Measurements from ENCODE around the gene C5orf24. TPM values are rescaled to one million over a fixed set of nuclear protein-coding genes. Genes with fewer than 3 reads are reported as not detected.

C5orf24 gene
- 10 to 100 TPM; 33.7 to 34.9 TPM for total RNA-seq

DNA sequence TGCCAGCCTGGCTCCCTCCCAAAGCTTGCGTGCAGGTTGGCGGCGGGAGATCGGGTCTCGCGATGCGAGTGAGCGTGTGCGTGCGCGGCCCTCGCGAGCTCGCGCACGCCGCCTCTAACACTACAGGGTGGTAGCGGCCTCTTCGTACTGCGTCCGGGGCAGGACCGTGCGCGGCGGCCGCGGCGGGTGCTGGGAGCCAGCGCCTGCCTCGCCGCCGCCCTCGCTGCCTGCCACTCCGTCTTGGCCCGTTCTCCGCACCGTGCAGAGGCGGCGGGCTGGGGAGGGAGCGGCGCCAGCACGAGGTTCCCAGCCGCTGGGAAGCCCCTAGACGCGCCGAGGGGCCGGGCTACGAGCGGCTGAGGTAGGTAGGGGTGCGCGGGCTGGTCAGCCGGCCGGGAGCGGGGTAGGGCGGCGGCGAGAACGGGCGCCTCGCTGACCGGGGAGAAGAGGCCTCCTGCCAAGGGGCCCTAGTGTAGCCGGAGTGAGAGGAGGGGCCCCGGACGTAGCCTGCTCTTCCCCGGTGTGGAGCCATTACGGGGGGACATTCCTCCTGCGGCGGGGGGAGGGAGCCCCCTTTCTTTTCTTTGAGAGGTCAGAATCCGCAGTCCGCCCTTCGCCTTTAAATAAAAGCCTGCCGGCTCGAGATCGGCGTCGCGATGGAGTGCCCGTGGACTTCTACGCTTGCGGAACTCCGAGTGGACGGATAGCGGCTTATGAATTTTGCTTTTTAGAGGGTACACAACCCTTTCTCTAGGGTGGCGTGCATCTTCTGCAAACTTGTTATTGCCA, at the start of gene C5orf24:
TSS of gene C5orf24 (plus strand) at position 117 of the 789 bp plus-strand sequence. CDS start 8,933 bp downstream, outside the sequence.
- H3K9me3 ChIP-seq: no peaks in the 10 kb centered on the region
- H3K36me3 ChIP-seq: no peaks in the 10 kb centered on the region
- H3K4me3 ChIP-seq: peak within 1 kb of the TSS; percentile 80 to 95
- no peaks in the 10 kb centered on the region for H3K27me3 ChIP-seq
- peak within 1 kb of the TSS; percentile 91 to 96 for H3K27ac ChIP-seq
- TF ChIP-seq, protein P1, sequence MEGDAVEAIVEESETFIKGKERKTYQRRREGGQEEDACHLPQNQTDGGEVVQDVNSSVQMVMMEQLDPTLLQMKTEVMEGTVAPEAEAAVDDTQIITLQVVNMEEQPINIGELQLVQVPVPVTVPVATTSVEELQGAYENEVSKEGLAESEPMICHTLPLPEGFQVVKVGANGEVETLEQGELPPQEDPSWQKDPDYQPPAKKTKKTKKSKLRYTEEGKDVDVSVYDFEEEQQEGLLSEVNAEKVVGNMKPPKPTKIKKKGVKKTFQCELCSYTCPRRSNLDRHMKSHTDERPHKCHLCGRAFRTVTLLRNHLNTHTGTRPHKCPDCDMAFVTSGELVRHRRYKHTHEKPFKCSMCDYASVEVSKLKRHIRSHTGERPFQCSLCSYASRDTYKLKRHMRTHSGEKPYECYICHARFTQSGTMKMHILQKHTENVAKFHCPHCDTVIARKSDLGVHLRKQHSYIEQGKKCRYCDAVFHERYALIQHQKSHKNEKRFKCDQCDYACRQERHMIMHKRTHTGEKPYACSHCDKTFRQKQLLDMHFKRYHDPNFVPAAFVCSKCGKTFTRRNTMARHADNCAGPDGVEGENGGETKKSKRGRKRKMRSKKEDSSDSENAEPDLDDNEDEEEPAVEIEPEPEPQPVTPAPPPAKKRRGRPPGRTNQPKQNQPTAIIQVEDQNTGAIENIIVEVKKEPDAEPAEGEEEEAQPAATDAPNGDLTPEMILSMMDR (IDR thresholded peaks at IDR 0.05): no peak
- peaks cover 0 to 36% of the 10 kb centered on the region in 2 donors for H3K4me1 ChIP-seq
- peak; percentile 93 for DNase-seq (ENCODE audit: low spot score)

DNA sequence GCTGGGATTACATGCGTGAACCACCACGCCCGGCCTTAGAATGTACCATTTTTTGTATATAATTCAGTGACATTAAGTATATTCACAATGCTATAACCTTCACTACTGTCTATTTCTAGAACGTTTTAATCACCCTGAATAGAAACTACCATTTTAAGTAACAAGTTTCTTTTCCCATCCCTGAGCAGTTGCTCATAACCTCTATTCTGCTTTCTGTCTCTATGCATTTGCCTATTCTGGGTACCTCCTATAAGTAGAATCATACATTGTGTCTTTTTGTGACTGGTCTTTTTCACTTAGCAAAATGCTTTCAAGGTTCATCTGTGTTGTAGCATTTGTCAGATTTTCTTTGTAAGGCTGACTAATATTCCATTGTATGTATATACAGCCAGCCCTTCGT, 47.3 kb upstream of the C5orf24 start:
- TF ChIP-seq, protein P1 (IDR thresholded peaks at IDR 0.05): no peak
- no peak overlapping the region for H3K27ac ChIP-seq
- peaks cover 58% of the 10 kb centered on the region for H3K36me3 ChIP-seq
- no peaks in the 10 kb centered on the region for H3K9me3 ChIP-seq
- no peaks in the 10 kb centered on the region for H3K4me1 ChIP-seq
- H3K27me3 ChIP-seq: no peaks in the 10 kb centered on the region
- no peak overlapping the region for H3K4me3 ChIP-seq
- no peak for DNase-seq (ENCODE audit: low spot score)

DNA sequence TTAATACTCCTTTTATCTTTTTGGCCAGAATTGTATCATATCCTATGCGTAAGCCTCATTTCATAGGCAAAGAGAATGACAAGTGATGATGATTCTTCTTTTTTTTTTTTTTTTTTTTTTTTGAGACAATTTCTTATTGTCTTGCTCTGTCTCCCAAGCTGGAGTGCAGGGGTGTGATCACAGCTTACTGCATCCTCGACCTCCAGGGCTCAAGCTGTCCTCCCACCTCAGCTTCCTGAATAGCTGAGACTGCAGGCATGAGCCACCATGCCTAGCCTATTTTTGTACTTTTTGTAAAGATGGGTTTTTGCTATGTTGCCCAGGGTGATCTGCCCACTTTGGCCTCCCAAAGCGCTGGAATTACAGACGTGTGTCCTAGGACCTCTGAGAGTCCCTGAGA, 41.9 kb upstream of the C5orf24 start:
- Histone ChIP-seq H3K9me3 (no peaks in the 10 kb centered on the region), H3K4me3 (no peak overlapping the region), H3K27me3 (no peaks in the 10 kb centered on the region), H3K36me3 (peaks cover 15% of the 10 kb centered on the region), H3K27ac (no peak overlapping the region), H3K4me1 (no peaks in the 10 kb centered on the region)
- no peak for DNase-seq (ENCODE audit: low spot score)
- TF ChIP-seq, protein P1 (IDR thresholded peaks at IDR 0.05): no peak

DNA sequence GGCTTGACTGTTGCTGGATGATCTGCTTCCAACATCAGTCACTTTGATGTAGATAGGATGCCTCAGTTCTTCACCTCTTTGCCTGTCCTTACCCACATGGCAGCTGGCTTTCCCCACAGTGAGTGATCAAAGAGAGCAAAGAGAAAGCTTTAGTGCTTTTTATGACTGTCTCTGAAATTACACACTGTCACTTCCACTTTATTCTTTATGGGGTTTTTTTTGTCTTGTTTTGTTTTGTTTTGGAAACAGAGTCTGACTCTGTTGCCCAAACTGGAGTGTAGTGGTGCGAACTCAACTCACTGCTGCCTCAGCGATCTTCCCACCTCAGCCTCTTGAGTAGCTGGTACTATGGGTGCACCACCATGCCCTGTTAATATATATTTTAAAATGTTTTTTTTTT, 32.4 kb upstream of the C5orf24 start:
- Histone ChIP-seq H3K4me1 (no peaks in the 10 kb centered on the region), H3K9me3 (no peaks in the 10 kb centered on the region), H3K4me3 (no peak overlapping the region), H3K27me3 (no peaks in the 10 kb centered on the region), H3K36me3 (peaks cover 63% of the 10 kb centered on the region), H3K27ac (no peak overlapping the region)
- no peak for DNase-seq (ENCODE audit: low spot score)
- TF ChIP-seq, protein P1 (IDR thresholded peaks at IDR 0.05): no peak

DNA sequence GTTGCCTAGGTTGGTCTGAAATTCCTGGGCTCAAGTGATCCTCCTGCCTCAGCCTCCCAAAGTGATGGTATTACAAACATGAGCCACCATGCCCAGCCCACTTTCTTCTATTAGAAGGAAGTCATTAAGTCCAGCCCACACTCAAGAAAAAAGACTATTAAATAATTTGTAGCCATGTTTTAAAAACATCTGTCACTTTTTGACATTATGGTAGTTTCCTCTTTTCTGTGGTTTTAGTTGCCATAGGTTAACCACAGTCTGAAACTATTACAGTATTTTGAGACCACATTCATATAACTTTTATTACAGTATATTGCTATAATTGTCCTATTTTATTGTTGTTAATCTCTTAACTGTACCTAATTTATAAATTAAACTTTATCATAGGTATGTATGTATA, 31.9 kb upstream of the C5orf24 start:
- TF ChIP-seq, protein P1 (IDR thresholded peaks at IDR 0.05): no peak
- Histone ChIP-seq H3K27me3 (no peaks in the 10 kb centered on the region), H3K9me3 (no peaks in the 10 kb centered on the region), H3K4me3 (no peak overlapping the region), H3K4me1 (no peaks in the 10 kb centered on the region), H3K27ac (no peak overlapping the region), H3K36me3 (peaks cover 67% of the 10 kb centered on the region)
- DNase-seq (ENCODE audit: low spot score): no peak
